Measurements from ENCODE around the gene FOXO3.

The FOXO3 gene

DNA sequence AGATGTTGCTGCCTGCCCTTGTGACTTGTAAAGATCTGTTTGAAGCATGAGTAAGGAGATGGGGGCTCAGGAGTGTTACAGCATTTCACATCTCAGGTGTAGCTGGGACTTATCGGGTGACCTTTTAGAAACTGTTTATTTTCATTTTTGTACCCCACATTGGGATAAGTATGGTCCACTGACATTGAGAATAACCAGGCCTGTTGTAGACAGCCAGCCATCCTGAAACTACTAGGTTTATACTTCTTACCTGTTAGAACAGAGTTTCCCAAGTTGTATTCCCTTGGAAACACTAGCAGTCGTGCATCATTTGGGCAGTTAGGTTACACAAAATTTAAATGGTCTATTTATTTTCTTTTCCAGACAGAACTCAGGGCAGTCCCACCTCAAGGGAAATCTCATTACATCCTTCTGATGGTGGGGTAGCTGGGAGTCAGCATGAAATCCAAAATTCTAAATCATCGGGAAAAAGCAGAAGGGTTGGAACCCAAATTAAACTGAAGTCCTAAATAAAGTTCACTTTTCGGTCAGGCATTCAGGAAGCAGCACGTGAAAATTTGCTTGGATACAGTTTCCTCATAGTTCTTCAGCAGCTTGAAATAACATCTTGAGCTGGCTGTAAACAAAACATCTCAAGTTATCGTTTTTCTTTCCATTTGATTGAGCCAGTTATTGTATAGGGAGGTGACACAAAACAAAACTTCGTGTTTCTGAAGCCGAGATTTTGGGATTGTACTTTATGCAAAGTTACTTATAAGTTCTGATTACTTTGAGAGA is 30.5 kb downstream of the FOXO3 start:
- Histone ChIP-seq H3K9me3 (ENCODE audit: control insufficient read depth, low read length) (no peaks in the 10 kb centered on the region), H3K9ac (ENCODE audit: low read length) (peak overlapping the region; percentile 83), H3K4me3 (ENCODE audit: low read length) (peak overlapping the region; percentile 71), H3K4me1 (ENCODE audit: control insufficient read depth, insufficient read depth, low read length) (peaks cover 96% of the 10 kb centered on the region), H3K27me3 (replicated peaks; ENCODE audit: control insufficient read depth, insufficient read depth, low read length) (no peaks in the 10 kb centered on the region), H3K36me3 (ENCODE audit: control insufficient read depth, insufficient read depth, low read length, severe bottlenecking) (no peaks in the 10 kb centered on the region)
- DNase-seq (ENCODE audit: low read depth): peak; percentile 42

DNA sequence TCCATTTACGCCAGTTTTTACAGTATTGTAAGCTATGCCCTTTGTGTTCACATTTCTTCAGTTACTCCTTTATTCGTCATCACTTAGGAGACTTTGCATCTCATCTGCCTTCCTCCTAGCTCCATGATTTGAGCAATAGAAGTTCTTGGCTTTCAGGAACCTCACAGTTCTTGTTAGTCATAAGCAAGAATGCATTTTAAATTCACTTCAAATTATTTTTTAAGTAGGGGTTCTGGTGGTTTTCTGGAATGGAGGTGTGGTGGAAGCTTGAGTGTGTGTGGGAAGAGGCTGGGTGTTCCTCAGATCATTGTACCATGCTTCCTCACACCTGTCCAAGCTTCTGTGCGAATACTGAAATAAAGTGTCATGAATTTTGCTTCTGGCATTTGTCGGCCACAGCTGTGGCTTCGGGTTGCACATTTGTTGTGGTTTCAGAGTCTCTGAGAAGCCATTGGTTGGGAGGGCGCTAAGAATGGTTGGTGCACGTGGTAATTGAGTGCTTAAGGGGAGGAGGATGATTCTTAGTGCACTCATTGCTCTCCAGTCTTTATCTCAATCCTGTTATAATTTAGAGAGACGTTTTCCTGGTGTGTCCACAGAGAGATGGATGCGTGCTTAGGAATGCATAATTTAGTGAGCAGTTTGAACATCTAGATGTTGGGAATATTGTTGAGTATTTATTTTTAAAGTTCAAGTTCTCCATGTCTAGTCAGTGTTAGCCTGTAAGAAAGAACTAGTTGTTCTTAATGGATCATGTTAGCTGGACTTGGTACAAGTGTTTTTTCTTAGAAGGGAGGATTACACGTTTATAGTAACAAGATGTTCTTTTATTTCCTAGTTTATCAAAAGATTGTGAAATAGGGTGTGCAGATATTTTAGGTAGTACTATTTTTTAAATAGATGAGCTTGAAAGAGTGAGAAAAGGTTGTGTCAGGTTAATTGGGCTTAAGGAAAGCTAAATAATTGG is 31.9 kb downstream of the FOXO3 start:
- peak; percentile 74 for DNase-seq (ENCODE audit: low read depth)
- Histone ChIP-seq H3K4me1 (ENCODE audit: control insufficient read depth, insufficient read depth, low read length) (peaks cover 98% of the 10 kb centered on the region), H3K27me3 (replicated peaks; ENCODE audit: control insufficient read depth, insufficient read depth, low read length) (no peaks in the 10 kb centered on the region), H3K9ac (ENCODE audit: low read length) (peak overlapping the region; percentile 83), H3K4me3 (ENCODE audit: low read length) (peak overlapping the region; percentile 71), H3K36me3 (ENCODE audit: control insufficient read depth, insufficient read depth, low read length, severe bottlenecking) (no peaks in the 10 kb centered on the region), H3K9me3 (ENCODE audit: control insufficient read depth, low read length) (no peaks in the 10 kb centered on the region)

- Histone ChIP-seq H3K27me3 (replicated peaks; ENCODE audit: control insufficient read depth, insufficient read depth, low read length) (no peaks in the 10 kb centered on the region), H3K4me3 (ENCODE audit: low read length) (no peak overlapping the region), H3K9me3 (ENCODE audit: control insufficient read depth, low read length) (no peaks in the 10 kb centered on the region), H3K9ac (ENCODE audit: low read length) (no peak overlapping the region), H3K36me3 (ENCODE audit: control insufficient read depth, insufficient read depth, low read length, severe bottlenecking) (no peaks in the 10 kb centered on the region), H3K4me1 (ENCODE audit: control insufficient read depth, insufficient read depth, low read length) (peaks cover 98% of the 10 kb centered on the region)
- no peak for DNase-seq (ENCODE audit: low read depth)
These were observed 33.4 kb downstream of the FOXO3 start for GRCh38 chr6:108594151-108594550.

GRCh38 chr6:108594640-108595039 is 33.9 kb downstream of the FOXO3 start:
- Histone ChIP-seq H3K9ac (ENCODE audit: low read length) (no peak overlapping the region), H3K4me3 (ENCODE audit: low read length) (no peak overlapping the region), H3K4me1 (ENCODE audit: control insufficient read depth, insufficient read depth, low read length) (peaks cover 98% of the 10 kb centered on the region), H3K36me3 (ENCODE audit: control insufficient read depth, insufficient read depth, low read length, severe bottlenecking) (no peaks in the 10 kb centered on the region), H3K9me3 (ENCODE audit: control insufficient read depth, low read length) (no peaks in the 10 kb centered on the region), H3K27me3 (replicated peaks; ENCODE audit: control insufficient read depth, insufficient read depth, low read length) (no peaks in the 10 kb centered on the region)
- peak; percentile 35 for DNase-seq (ENCODE audit: low read depth)

DNA sequence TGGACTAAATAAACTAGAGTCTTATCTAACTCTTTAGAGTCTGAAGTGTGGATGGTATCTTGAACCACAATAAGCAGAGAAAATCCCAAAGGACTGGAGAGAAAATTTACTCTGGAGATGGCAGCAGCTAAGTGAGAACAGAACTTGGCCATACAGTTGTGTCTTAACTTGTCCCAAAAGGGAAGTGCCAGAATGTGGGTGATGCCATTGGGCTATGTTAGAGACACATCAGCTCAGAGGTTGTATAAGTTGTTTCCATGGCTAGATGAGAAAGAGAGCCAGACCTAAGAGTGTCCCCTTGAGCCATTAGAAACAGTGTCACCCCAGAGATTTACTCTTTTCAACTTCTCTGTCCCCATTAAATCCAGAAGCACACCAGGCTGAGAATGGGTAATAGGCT is 36.2 kb downstream of the FOXO3 start:
- H3K9ac ChIP-seq (ENCODE audit: low read length): peak overlapping the region; percentile 12
- peaks cover 77% of the 10 kb centered on the region for H3K4me1 ChIP-seq (ENCODE audit: control insufficient read depth, insufficient read depth, low read length)
- no peaks in the 10 kb centered on the region for H3K9me3 ChIP-seq (ENCODE audit: control insufficient read depth, low read length)
- H3K4me3 ChIP-seq (ENCODE audit: low read length): no peak overlapping the region
- no peaks in the 10 kb centered on the region for H3K27me3 ChIP-seq (replicated peaks; ENCODE audit: control insufficient read depth, insufficient read depth, low read length)
- no peak for DNase-seq (ENCODE audit: low read depth)
- no peaks in the 10 kb centered on the region for H3K36me3 ChIP-seq (ENCODE audit: control insufficient read depth, insufficient read depth, low read length, severe bottlenecking)

- no peaks in the 10 kb centered on the region for H3K27me3 ChIP-seq (replicated peaks; ENCODE audit: control insufficient read depth, insufficient read depth, low read length)
- no peak for DNase-seq (ENCODE audit: low read depth)
- peak overlapping the region; percentile 14 for H3K4me3 ChIP-seq (ENCODE audit: low read length)
- H3K9me3 ChIP-seq (ENCODE audit: control insufficient read depth, low read length): no peaks in the 10 kb centered on the region
- H3K9ac ChIP-seq (ENCODE audit: low read length): peak overlapping the region; percentile 30
- H3K36me3 ChIP-seq (ENCODE audit: control insufficient read depth, insufficient read depth, low read length, severe bottlenecking): no peaks in the 10 kb centered on the region
- H3K4me1 ChIP-seq (ENCODE audit: control insufficient read depth, insufficient read depth, low read length): peaks cover 69% of the 10 kb centered on the region
These were observed 37.0 kb downstream of the FOXO3 start for GRCh38 chr6:108597572-108598304.

GRCh38 chr6:108598305-108598863 is 37.7 kb downstream of the FOXO3 start:
- peak overlapping the region; percentile 14 for H3K4me3 ChIP-seq (ENCODE audit: low read length)

DNA sequence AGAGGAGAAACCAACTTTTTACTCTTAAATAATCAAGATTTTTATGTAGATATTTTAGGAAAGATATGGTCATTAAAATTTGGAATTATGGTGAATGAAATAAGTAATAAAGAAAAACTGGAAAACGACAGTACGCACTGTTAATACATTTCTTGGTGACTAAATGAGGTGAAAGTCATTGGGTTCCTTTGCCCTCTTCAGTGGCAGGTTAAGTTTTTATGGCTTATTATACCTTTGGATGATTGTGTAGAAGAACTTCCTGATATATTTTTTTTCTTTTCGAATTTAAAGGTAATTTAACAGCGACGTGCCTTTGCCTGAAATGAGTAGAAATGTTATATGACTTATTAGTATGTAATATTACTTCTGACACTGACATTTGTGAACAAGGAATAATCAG is 43.4 kb downstream of the FOXO3 start:
- Histone ChIP-seq H3K9ac (ENCODE audit: low read length) (no peak overlapping the region), H3K4me1 (ENCODE audit: control insufficient read depth, insufficient read depth, low read length) (peaks cover 36% of the 10 kb centered on the region), H3K4me3 (ENCODE audit: low read length) (no peak overlapping the region), H3K36me3 (ENCODE audit: control insufficient read depth, insufficient read depth, low read length, severe bottlenecking) (no peaks in the 10 kb centered on the region), H3K9me3 (ENCODE audit: control insufficient read depth, low read length) (no peaks in the 10 kb centered on the region), H3K27me3 (replicated peaks; ENCODE audit: control insufficient read depth, insufficient read depth, low read length) (no peaks in the 10 kb centered on the region)
- no peak for DNase-seq (ENCODE audit: low read depth)

More at GRCh38 chr6:108598305-108598863, 37.7 kb downstream of the FOXO3 start:
- peak; percentile 66 for DNase-seq (ENCODE audit: low read depth)
- Histone ChIP-seq H3K27me3 (replicated peaks; ENCODE audit: control insufficient read depth, insufficient read depth, low read length) (no peaks in the 10 kb centered on the region), H3K36me3 (ENCODE audit: control insufficient read depth, insufficient read depth, low read length, severe bottlenecking) (no peaks in the 10 kb centered on the region), H3K9ac (ENCODE audit: low read length) (peak overlapping the region; percentile 30), H3K4me1 (ENCODE audit: control insufficient read depth, insufficient read depth, low read length) (peaks cover 63% of the 10 kb centered on the region), H3K9me3 (ENCODE audit: control insufficient read depth, low read length) (no peaks in the 10 kb centered on the region)

DNA sequence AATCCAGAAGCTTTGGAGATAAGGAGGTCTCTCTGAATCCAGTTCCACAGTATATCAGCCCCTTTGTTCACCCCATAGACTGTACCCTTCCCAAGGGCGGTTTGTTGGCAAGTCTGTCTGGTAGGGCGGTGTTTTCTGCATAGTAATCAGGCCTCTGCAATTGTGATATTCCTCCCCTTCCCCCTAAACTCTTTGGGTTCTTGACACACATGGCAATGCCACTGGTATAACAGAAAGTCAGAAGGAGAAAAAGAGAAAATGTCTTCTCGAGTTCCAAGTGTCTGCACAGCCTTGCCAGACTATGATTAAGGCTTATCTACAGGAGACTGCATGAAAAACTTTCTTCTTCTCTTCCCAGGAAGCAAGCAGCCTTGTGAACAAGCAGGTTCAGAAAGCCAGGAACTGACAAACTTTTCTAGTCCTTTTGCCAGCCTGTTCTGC is 45.6 kb downstream of the FOXO3 start:
- peaks cover 50% of the 10 kb centered on the region for H3K4me1 ChIP-seq (ENCODE audit: control insufficient read depth, insufficient read depth, low read length)
- H3K9ac ChIP-seq (ENCODE audit: low read length): peak overlapping the region; percentile 12
- no peaks in the 10 kb centered on the region for H3K9me3 ChIP-seq (ENCODE audit: control insufficient read depth, low read length)
- H3K4me3 ChIP-seq (ENCODE audit: low read length): no peak overlapping the region
- H3K27me3 ChIP-seq (replicated peaks; ENCODE audit: control insufficient read depth, insufficient read depth, low read length): no peaks in the 10 kb centered on the region
- no peaks in the 10 kb centered on the region for H3K36me3 ChIP-seq (ENCODE audit: control insufficient read depth, insufficient read depth, low read length, severe bottlenecking)
- DNase-seq (ENCODE audit: low read depth): no peak

- no peak for DNase-seq (ENCODE audit: low read depth)
- peaks cover 4% of the 10 kb centered on the region for H3K9me3 ChIP-seq (ENCODE audit: control insufficient read depth, low read length)
- peak overlapping the region; percentile 55 for H3K9ac ChIP-seq (ENCODE audit: low read length)
- H3K4me1 ChIP-seq (ENCODE audit: control insufficient read depth, insufficient read depth, low read length): peaks cover 62% of the 10 kb centered on the region
- H3K27me3 ChIP-seq (replicated peaks; ENCODE audit: control insufficient read depth, insufficient read depth, low read length): no peaks in the 10 kb centered on the region
- no peaks in the 10 kb centered on the region for H3K36me3 ChIP-seq (ENCODE audit: control insufficient read depth, insufficient read depth, low read length, severe bottlenecking)
- H3K4me3 ChIP-seq (ENCODE audit: low read length): peak overlapping the region; percentile 48
These were observed 47.9 kb downstream of the FOXO3 start for GRCh38 chr6:108608453-108609275.
